A673 (cell line): ENCODE data around the gene INTS1.

ENCODE experiments used
- CTCF ChIP-seq: fragments of 300-800, 200-600 bp; sonication (generic); conservative IDR thresholded peaks from 2 replicates; pipeline ENCODE4 v1.5.1; 2017; ENCODE audit warnings: low read depth, mild to moderate bottlenecking, antibody characterized with exemption, low read length, moderate library complexity, mixed read lengths
- EZH2 ChIP-seq: fragments of 200-600 bp; sonication (generic); IDR thresholded peaks from 2 replicates; pipeline ENCODE4 v1.6.1; 2017; ENCODE audit warnings: borderline replicate concordance, low read depth, mild to moderate bottlenecking, mixed read lengths, antibody characterized with exemption, low read length; ENCODE audit not compliant: poor library complexity, severe bottlenecking

- TF ChIP-seq CTCF (no peak), EZH2 (no peak)
Observed at GRCh38 chr7:1496531-1497292, 7.5 kb downstream of the INTS1 start.
